Peyer's patch (tissue), 4 donors: ENCODE data around the gene UGT1A6.

Source experiments
- CTCF ChIP-seq, 6 experiments: fragments of 450-650 bp in 4 of 6; fragments of 200-600 bp in 2 of 6; sonication (generic) in 1 of 6; IDR thresholded peaks; one replicate each; pipeline ENCODE4 v1.5.1; 2017 to 2019; ENCODE audit warnings: antibody characterized with exemption in 6 of 6, mild to moderate bottlenecking in 3 of 6, moderate library complexity in 1 of 6
- POLR2A ChIP-seq, 2 donors: fragments of 450-650 bp; IDR thresholded peaks; one replicate each; pipeline ENCODE4 v1.5.1; 2017; ENCODE audit warnings: antibody characterized with exemption in 2 of 2, mild to moderate bottlenecking in 2 of 2, moderate library complexity in 2 of 2

GRCh38 chr2:233789554-233789953, 96.9 kb downstream of the UGT1A6 start:
- TF ChIP-seq CTCF (IDR thresholded peaks at IDR 0.05) (no peak), POLR2A (IDR thresholded peaks at IDR 0.05) (no peak)
